ENCODE data around the gene ZNF316. TPM values are rescaled to one million over a fixed set of nuclear protein-coding genes. Genes with fewer than 3 reads are reported as not detected.

Gene ZNF316
- polyA plus RNA-seq, 1 experiment = 5.6 TPM

GRCh38 chr7:6615723-6616555, 21.2 kb upstream of the ZNF316 start:
- H3K27me3 ChIP-seq (ENCODE audit: control insufficient read depth, insufficient read depth, low read length) = peaks cover 14% of the 10 kb centered on the region
- H3K27ac ChIP-seq (ENCODE audit: low read depth, low read length) = no peak overlapping the region
- H3K4me3 ChIP-seq (ENCODE audit: low read depth, low read length) = peak overlapping the region; percentile 66
- CTCF ChIA-PET = no interaction called here
- DNase-seq (ENCODE audit: low read depth, low spot score) = no peak
- TF ChIP-seq, protein P1, sequence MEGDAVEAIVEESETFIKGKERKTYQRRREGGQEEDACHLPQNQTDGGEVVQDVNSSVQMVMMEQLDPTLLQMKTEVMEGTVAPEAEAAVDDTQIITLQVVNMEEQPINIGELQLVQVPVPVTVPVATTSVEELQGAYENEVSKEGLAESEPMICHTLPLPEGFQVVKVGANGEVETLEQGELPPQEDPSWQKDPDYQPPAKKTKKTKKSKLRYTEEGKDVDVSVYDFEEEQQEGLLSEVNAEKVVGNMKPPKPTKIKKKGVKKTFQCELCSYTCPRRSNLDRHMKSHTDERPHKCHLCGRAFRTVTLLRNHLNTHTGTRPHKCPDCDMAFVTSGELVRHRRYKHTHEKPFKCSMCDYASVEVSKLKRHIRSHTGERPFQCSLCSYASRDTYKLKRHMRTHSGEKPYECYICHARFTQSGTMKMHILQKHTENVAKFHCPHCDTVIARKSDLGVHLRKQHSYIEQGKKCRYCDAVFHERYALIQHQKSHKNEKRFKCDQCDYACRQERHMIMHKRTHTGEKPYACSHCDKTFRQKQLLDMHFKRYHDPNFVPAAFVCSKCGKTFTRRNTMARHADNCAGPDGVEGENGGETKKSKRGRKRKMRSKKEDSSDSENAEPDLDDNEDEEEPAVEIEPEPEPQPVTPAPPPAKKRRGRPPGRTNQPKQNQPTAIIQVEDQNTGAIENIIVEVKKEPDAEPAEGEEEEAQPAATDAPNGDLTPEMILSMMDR (IDR thresholded peaks at IDR 0.05; ENCODE audit: low read depth, low read length) = no peak
- peaks cover 5% of the 10 kb centered on the region; the same call in 1 of the 2 replicates for H3K9me3 ChIP-seq (ENCODE audit: control insufficient read depth, insufficient read depth, low read length)
- POLR2A ChIA-PET = no interaction called here

DNA sequence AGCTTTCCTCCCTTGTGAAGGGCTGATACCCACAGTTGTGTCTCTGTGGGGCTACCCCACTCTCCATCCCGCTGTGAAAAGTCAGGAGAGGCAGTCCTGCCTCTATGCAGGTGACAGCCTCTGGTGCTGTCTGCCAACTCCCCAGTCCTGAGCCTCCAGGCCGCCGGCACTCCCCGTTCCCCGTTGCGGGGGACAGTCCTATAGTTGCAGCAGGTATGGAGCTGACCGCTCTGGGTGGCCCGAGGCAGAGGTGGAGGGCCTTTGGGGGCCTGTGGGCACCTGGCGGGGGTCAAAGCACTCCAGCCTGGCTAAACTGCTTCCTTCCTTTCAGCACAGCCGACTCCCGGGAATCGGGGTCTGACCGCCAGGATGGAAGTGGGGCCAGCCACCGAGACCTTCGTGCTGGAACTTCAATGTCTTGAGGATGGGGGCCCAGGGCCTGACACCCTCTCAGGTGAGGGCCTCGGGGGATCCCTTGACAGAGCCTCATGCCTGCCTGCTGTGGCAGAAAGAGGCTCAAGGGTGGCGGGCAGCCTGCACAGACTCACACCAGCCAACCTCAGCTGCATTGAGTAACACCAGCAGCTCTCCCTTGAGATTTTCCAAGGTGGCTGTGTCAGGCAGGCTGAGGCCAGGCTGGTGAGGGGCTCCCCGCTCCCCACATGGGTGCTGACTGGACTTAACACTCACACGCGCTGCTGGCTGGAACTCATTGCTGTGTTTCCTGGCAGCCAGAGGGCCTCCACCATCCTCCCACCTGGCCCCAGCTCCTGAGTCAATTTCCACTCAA, 20.1 kb upstream of the ZNF316 start:
- POLR2A ChIA-PET = no interaction called here

DNA sequence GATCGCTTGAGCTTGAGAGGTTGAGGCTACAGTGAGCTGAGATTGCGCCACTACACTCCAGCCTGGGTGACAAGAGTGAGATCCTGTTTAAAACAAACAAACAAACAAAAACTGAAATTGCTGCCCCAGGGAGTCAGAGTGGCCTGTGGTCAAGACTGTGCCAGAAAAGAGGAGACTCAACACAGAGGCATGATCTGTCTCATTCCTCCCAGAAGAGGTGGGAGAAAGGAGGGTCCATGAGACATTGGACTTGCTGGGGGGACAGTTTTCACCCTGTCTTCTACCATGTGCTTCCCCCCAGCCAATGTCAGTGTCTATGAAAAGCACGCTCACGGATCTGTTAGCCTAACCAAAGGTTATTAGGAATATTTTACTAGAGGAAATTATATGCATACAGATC, 18.5 kb upstream of the ZNF316 start:
- peaks cover 13% of the 10 kb centered on the region for H3K27me3 ChIP-seq (ENCODE audit: control insufficient read depth, insufficient read depth, low read length)

More for the DNA sequence above, 20.1 kb upstream of the ZNF316 start:
- TF ChIP-seq, protein P1 (IDR thresholded peaks at IDR 0.05; ENCODE audit: low read depth, low read length) = no peak
- CTCF ChIA-PET = no interaction called here
- Histone ChIP-seq H3K27me3 (ENCODE audit: control insufficient read depth, insufficient read depth, low read length) (peaks cover 14% of the 10 kb centered on the region), H3K9me3 (ENCODE audit: control insufficient read depth, insufficient read depth, low read length) (peaks cover 5% of the 10 kb centered on the region; the same call in 1 of the 2 replicates), H3K27ac (ENCODE audit: low read depth, low read length) (no peak overlapping the region), H3K4me3 (ENCODE audit: low read depth, low read length) (no peak overlapping the region)
- DNase-seq (ENCODE audit: low read depth, low spot score) = no peak

GRCh38 chr7:6619961-6620360, 17.2 kb upstream of the ZNF316 start:
- ChIA-PET POLR2A (no interaction called here), CTCF (no interaction called here)
- peaks cover 2% of the 10 kb centered on the region for H3K27me3 ChIP-seq (ENCODE audit: control insufficient read depth, insufficient read depth, low read length)
- TF ChIP-seq, protein P1 (IDR thresholded peaks at IDR 0.05; ENCODE audit: low read depth, low read length) = no peak
- peaks cover 4% of the 10 kb centered on the region; the same call in 1 of the 2 replicates for H3K9me3 ChIP-seq (ENCODE audit: control insufficient read depth, insufficient read depth, low read length)
- H3K4me3 ChIP-seq (ENCODE audit: low read depth, low read length) = no peak overlapping the region
- H3K27ac ChIP-seq (ENCODE audit: low read depth, low read length) = no peak overlapping the region
- DNase-seq (ENCODE audit: low read depth, low spot score) = no peak

More for the DNA sequence above, 18.5 kb upstream of the ZNF316 start:
- POLR2A ChIA-PET = no interaction called here
- no peak for DNase-seq (ENCODE audit: low read depth, low spot score)
- CTCF ChIA-PET = no interaction called here
- TF ChIP-seq, protein P1 (IDR thresholded peaks at IDR 0.05; ENCODE audit: low read depth, low read length) = no peak
- Histone ChIP-seq H3K27ac (ENCODE audit: low read depth, low read length) (no peak overlapping the region), H3K9me3 (ENCODE audit: control insufficient read depth, insufficient read depth, low read length) (peaks cover 5% of the 10 kb centered on the region; the same call in 1 of the 2 replicates), H3K4me3 (ENCODE audit: low read depth, low read length) (no peak overlapping the region)
